ENCODE measurements around the gene DRICH1.

DNA sequence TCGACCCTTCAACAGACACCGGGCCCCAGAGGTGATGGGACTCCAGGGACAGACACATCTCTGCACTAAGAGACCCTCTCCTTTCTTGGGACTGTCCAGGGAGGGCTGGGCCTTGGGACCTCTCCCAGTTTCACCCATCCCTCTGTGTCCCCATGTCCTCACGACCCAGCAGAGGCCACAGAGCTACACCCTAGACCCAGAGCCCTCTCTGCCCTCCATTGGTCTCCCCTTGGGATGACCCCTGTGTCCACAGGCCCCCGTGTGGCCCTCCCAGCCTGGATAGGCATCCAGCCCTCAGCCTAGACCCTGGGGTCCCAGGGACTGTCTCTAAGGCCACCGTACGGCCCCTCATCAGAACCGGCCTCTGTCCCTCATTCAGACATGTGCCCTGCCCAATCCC, 7.5 kb upstream of the DRICH1 start:
- TF ChIP-seq, protein P1, sequence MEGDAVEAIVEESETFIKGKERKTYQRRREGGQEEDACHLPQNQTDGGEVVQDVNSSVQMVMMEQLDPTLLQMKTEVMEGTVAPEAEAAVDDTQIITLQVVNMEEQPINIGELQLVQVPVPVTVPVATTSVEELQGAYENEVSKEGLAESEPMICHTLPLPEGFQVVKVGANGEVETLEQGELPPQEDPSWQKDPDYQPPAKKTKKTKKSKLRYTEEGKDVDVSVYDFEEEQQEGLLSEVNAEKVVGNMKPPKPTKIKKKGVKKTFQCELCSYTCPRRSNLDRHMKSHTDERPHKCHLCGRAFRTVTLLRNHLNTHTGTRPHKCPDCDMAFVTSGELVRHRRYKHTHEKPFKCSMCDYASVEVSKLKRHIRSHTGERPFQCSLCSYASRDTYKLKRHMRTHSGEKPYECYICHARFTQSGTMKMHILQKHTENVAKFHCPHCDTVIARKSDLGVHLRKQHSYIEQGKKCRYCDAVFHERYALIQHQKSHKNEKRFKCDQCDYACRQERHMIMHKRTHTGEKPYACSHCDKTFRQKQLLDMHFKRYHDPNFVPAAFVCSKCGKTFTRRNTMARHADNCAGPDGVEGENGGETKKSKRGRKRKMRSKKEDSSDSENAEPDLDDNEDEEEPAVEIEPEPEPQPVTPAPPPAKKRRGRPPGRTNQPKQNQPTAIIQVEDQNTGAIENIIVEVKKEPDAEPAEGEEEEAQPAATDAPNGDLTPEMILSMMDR (IDR thresholded peaks at IDR 0.05): no peak
- TF ChIP-seq SIN3A (IDR thresholded peaks at IDR 0.05; ENCODE audit: borderline replicate concordance, insufficient read depth, low read depth, low read length): no peak
